HG03066 (cell line): ENCODE data around the gene RALGAPB.
"Not testable (repeated sequence)": the region's sequence is repeated elsewhere in the genome, so short reads cannot be mapped to it uniquely, and the experiment has no call there.

ENCODE experiments used
- ATAC-seq: cut with Tn5 transposase; IDR thresholded peaks from one replicate; pipeline ENCODE4 v1.9.1; 2021; ENCODE audit warnings: low read depth; ENCODE audit not compliant: unreplicated experiment

The RALGAPB gene

DNA sequence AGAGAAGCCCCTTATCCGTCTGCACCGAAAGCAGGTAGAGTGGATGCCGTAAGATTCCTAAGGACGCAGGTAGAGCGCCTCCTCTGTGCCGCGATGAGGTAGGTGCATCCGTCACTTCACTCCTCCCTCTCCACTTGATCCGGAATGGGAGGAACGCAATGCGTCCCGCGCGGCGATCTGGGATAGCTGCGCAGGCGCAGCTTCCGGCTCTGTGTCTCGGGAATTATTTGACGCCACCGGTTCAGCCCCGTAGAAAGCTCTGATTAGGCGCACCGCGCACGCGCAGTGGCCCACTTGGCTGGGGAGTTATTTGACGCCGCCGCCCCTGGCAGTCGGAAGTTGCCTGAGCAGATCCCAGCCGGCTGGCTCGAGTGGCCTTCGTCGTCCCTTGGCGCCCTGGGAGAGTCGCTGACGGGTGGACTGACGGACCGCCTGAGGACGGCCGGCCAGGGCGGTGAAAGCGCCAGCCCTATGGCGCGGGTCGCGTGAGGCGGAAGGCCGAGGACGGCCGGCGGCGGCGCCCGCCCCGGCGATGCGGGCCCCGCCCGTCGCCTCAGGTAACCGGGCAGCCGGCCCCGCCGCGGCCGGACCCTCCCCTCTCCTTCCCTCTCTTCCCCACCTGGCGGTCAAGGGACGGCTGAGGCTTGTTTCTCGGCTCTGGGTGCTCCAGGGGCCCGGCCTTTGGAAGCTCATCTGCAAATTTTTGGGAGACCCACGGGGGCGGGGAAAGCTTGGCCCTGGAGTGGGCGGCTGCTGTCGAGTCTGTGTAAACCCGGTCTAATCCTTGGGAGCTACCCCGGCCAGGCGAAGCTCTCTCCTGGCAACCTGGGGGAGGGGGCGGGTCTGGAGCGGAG is at the start of gene RALGAPB:
Gene RALGAPB (plus strand): TSS at position 331 of the 854 bp plus-strand sequence. CDS start 15,590 bp downstream, outside the sequence.
- peak; percentile 90 for ATAC-seq

DNA sequence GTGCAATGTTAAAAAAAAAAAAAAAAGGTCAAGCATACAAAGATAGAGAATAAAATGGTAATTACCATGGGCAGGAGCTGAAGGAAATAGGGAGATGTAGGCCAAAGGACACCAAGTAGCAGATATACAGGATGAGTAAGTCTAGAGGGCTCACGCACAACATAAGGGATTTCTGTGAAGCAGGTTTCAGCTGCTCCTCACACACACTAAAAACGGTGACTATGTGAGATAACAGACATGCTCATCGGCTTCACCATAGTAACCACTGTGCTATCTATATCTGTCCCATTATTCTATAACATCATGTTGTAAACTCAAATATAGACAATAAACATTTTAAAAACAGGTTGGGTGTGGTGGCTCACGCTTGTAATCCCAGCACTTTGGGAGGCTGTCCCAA is 49.1 kb upstream of the RALGAPB start:
- ATAC-seq = no peak

GRCh38 chr20:38424401-38424800 is 48.2 kb upstream of the RALGAPB start:
- no peak for ATAC-seq

DNA sequence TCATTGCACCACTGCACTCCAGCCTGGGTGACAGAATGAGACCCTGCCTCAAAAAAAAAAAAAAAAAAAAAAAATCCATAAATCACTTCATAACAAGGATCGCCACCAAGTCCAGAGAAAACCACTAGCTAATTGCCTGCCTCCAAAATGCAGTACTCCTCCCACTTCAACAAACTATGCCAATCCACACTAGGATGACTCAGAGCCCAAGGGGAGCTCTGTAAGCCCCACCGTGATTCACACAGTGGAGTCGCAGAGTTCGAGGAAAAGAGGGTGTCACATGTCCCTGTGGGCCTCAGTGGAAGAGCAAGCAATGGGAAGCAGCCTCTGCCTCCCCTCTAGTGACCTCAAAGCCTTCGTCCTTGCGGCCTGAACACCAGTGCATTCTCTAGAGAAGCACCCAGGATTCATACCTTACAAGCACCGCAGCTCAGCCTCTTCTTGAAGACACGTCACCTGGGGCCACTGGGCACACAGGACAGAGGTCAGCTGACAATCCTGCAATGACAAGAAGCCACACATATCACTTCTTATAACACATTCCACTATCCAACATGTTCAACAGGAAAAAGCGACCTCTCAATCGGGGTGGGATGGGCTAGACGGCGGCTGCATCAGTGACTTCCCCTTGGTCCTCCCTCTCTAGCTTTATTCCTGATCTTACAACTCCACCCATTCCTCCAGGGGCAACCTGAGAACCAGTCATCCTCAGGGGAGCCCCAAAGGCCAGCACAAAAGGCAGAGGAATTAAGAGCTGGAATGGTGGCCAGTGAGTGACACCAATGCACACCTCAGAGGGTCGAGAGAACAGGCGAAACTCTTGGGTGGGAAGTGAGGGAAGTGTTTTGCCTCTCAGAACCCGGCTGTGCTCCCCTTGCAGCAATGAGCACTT is 46.4 kb upstream of the RALGAPB start:
- no peak for ATAC-seq

DNA sequence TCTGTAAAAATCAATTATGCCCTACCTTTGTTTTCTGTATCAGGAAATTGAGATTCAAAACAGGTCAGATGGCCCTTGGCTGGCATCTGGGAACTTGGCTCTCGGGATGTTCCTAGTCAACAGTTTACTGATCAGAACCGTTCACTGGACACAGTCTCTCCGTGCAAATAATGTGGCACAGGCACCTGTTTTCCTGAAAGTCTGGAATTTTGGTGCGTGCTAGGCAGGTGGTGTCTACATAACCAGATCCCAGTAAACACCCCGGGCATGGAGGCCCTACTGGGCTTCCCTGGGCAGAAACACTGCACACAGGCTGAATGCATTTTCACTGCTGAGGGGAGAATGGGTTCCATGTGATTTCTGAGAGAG is 45.0 kb upstream of the RALGAPB start:
- ATAC-seq = no peak

- ATAC-seq = no peak
These were observed 43.8 kb upstream of the RALGAPB start for GRCh38 chr20:38428800-38429199.

DNA sequence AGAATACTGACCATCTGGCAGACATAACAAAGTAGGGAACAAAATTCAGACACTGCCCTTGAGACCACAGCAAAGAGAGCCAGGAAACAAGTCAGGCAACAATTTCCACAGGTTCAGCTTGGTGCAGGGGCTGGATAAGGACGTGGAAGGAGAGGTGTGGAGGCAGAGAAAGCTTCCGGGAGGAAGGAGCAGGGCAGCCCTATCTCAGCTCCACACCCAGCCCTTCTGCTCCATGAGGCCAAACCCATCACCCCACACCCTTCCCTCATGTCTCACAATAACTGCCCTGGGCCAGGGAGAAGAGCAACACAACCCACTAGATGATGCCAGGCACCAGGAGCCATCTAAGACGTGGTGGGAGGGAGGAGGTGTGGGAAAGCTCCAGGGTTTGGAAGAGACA is 43.3 kb upstream of the RALGAPB start:
- ATAC-seq = no peak

DNA sequence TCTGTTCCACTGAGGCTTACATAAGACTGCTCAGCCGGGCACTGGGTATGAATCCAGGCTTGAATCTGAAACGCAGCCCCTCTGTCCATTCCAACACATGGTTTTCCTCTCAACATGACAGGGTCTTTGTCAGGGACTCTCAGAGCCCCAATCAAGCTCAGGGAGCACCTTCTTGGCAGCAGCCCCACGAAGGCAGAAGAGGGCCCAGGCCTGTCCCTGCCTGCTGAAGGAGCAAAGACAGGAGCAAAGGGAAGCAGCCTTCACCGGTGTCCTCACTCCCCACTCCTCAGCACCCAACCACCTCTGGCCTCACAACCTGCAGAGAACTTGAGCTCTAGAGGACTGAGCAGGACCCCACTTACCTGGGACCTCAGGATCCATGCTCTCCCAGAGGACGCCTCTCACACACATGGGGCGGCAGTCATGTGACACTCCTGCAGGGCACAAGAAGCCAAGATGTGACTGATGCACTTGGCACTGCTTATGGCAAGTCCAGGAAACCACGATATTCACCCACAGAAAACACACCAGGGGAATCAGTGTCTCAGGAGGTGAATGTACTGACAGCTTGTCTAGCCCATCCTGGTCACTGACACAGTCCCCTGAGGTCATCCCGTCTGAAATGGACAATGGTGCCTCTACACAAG is 41.8 kb upstream of the RALGAPB start:
- no peak for ATAC-seq

DNA sequence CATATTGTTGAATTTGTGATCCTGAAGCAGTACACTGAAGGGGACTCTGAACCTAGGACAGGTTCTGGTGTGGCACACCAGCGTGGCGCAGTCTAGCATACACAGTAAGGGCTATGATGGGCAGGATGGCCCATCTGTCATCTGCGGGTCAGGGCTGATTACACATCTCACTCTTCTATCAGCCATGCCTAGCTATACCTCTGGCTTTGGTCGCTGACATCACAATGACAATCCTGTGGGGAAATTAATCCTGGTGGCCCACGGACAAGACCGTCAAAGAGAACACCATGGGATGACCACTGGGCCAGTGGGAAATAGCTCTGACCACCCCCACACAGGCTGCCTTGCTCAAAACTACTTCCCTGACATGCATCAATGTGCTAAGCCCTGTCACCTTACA is 40.4 kb upstream of the RALGAPB start:
- no peak for ATAC-seq

DNA sequence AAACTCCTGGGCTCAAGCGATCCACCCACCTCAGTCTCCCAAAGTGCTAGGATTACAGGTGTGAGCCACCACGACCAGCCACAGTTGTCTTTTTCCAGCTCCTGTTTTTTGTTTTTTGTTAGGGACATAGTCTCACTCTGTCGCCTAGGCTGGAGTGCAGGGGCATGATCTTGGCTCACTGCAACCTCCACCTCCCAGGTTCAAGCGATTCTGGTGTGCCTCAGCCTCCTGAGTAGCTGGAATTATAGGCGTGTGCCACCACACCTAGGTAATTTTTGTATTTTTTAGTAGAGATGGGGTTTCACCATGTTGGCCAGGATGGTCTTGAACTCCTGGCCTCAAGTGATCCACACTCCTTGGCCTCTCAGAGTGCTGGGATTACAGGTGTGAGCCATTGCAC is 39.8 kb upstream of the RALGAPB start:
- ATAC-seq = not testable (repeated sequence)

- no peak for ATAC-seq
These were observed 39.2 kb upstream of the RALGAPB start for GRCh38 chr20:38433304-38433972.

DNA sequence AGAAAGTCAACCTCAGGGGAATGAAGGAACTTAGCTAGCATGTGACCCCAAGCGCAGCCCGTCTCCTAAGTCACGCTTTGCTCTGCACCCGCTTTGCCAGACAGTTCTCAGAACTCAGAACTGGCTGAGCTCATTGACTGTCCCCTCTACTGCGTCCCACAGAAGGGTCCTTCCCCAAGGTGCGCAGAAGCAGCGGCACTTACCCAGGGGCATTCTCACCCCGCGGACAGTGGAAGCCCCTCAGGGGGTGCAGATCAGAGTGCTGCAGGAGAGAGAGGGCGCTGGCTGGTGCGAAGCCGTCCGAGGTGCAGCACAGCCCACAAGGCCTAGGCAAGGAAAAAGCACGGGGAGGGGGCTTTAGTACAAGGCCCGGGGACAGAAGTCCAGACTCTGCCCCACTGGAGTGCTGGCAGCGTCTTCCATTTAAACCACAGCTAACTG is 38.3 kb upstream of the RALGAPB start:
- no peak for ATAC-seq

- ATAC-seq = no peak
These were observed 37.7 kb upstream of the RALGAPB start, which contains the start of gene SNHG17 for GRCh38 chr20:38434770-38435554. TSS of gene SNHG17 (minus strand) at chr20:38435328.

- ATAC-seq = no peak
These were observed 37.1 kb upstream of the RALGAPB start for GRCh38 chr20:38435555-38435939.

GRCh38 chr20:38437796-38438195 is 34.8 kb upstream of the RALGAPB start:
- ATAC-seq = no peak

- not testable (repeated sequence) for ATAC-seq
These were observed 31.5 kb upstream of the RALGAPB start for GRCh38 chr20:38441110-38441509.

GRCh38 chr20:38441916-38442315 is 30.7 kb upstream of the RALGAPB start:
- no peak for ATAC-seq

DNA sequence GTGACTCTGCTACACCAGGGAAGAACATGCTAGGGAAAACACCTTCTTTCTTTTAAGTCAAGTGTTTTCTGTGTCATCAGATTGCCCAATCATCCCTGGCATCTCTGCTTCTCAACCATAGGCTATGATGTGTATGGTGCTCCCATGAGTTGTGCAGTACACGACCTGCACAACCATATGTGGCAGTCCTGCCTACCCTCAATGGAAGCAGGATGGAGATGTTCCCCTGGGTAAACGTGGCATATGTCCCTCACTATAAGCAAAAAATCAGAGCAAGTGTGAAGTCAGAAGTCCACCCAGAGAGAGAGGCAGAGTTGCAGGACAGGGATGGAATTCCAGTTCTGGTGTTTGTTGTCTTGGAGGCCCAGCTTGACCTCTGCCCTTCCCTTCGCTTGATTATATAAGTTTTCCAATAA is 27.3 kb upstream of the RALGAPB start:
- no peak for ATAC-seq

GRCh38 chr20:38445901-38446425 is 26.7 kb upstream of the RALGAPB start:
- ATAC-seq = no peak
